Measurements from ENCODE around the gene LIN37. TPM values are rescaled to one million over a fixed set of nuclear protein-coding genes. Genes with fewer than 3 reads are reported as not detected.
A peak's percentile ranks its signal among the peaks of the same experiment; 100 is the strongest.

The LIN37 gene
- total and polyA plus RNA-seq, 9 of the 15 experiments (the other 6 are each of a cell fraction or from before 2014, with no cell fraction given): 1.2 to 12.5 (median 8.6) TPM

GRCh38 chr19:35773020-35773806, 24.8 kb downstream of the LIN37 start:
- TF ChIP-seq HNRNPLL (IDR thresholded peaks at IDR 0.05; ENCODE audit: low read depth, low read length, poor library complexity, severe bottlenecking): no peak
- no peak for TF ChIP-seq KDM2B (CRISPR knock-in tag; IDR thresholded peaks at IDR 0.05)
- TF ChIP-seq ZNF23 (CRISPR knock-in tag; IDR thresholded peaks at IDR 0.05): no peak
- TF ChIP-seq HDAC2 (IDR thresholded peaks at IDR 0.05): peak; percentile 59; the same call in 1 of the 2 replicates
- no peak for TF ChIP-seq PKNOX1 (IDR thresholded peaks at IDR 0.05)
- TF ChIP-seq ZNF766 (CRISPR knock-in tag; conservative IDR thresholded peaks at IDR 0.05): no peak
- no peak for TF ChIP-seq RFX7 (CRISPR knock-in tag; IDR thresholded peaks at IDR 0.05)
- no peak for TF ChIP-seq FOSL1 (tag; conservative IDR thresholded peaks at IDR 0.05)
- no peak for TF ChIP-seq ZNF589 (CRISPR knock-in tag; IDR thresholded peaks at IDR 0.05; ENCODE audit: low read depth)
- TF ChIP-seq, protein P1, sequence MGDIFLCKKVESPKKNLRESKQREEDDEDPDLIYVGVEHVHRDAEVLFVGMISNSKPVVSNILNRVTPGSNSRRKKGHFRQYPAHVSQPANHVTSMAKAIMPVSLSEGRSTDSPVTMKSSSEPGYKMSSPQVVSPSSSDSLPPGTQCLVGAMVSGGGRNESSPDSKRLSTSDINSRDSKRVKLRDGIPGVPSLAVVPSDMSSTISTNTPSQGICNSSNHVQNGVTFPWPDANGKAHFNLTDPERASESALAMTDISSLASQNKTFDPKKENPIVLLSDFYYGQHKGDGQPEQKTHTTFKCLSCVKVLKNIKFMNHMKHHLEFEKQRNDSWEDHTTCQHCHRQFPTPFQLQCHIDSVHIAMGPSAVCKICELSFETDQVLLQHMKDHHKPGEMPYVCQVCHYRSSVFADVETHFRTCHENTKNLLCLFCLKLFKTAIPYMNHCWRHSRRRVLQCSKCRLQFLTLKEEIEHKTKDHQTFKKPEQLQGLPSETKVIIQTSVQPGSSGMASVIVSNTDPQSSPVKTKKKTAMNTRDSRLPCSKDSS (IDR thresholded peaks at IDR 0.05; ENCODE audit: low read depth, partially characterized antibody): no peak
- TF ChIP-seq HDAC3 (IDR thresholded peaks at IDR 0.05; ENCODE audit: borderline replicate concordance, partially characterized antibody): no peak
- no peak for TF ChIP-seq ZNF239 (CRISPR knock-in tag; IDR thresholded peaks at IDR 0.05)
- TF ChIP-seq CHCHD3 (CRISPR knock-in tag; IDR thresholded peaks at IDR 0.05): no peak
- peak; percentile 89 to 93 for TF ChIP-seq KDM1A (IDR thresholded peaks at IDR 0.05)
- no peak for TF ChIP-seq STAT5A (IDR thresholded peaks at IDR 0.05; ENCODE audit: borderline replicate concordance, low read length)
- no peak for TF ChIP-seq CBFA2T3 (IDR thresholded peaks at IDR 0.05)
- no peak for TF ChIP-seq FUS (optimal IDR thresholded peaks at IDR 0.05; ENCODE audit: low read depth, low read length)
- TF ChIP-seq PCBP2 (IDR thresholded peaks at IDR 0.05; ENCODE audit: low read depth, low read length, poor library complexity, severe bottlenecking): no peak
- TF ChIP-seq RCOR1 (IDR thresholded peaks at IDR 0.05; ENCODE audit: borderline replicate concordance in 1 of 2, low read depth in 2 of 2, low read length in 2 of 2): peak in 1 of 2 experiments; percentile 42; a peak in 1 of 4 replicates
- TF ChIP-seq PHF21A (IDR thresholded peaks at IDR 0.05; ENCODE audit: borderline replicate concordance, low read depth): peak; percentile 81; the same call in 1 of the 2 replicates
- TF ChIP-seq CHD2 (IDR thresholded peaks at IDR 0.05; ENCODE audit: low read depth, low read length): no peak
- H3K79me2 ChIP-seq (ENCODE audit: control insufficient read depth, insufficient read depth, low read length): peaks cover 5% of the 10 kb centered on the region; the same call in 1 of the 3 replicates
- no peak overlapping the region for H3K4me2 ChIP-seq (ENCODE audit: insufficient read depth, low read length)
- H4K20me1 ChIP-seq (replicated peaks; ENCODE audit: control insufficient read depth, insufficient read depth, low read length): no peaks in the 10 kb centered on the region; the same call in 1 of the 2 replicates
- H3K9ac ChIP-seq (ENCODE audit: insufficient read depth in 1 of 2, low read depth in 2 of 2, low read length in 2 of 2): no peak overlapping the region
- intact Hi-C loops (cut with micrococcal nuclease): no loop called here
- H3K9me1 ChIP-seq (ENCODE audit: control insufficient read depth, insufficient read depth, low read length): peaks cover 3% of the 10 kb centered on the region
- peaks cover 10 to 25% of the 10 kb centered on the region in 2 experiments for H3K4me1 ChIP-seq (replicated peaks in 1 of 2; ENCODE audit: control insufficient read depth in 2 of 2, insufficient read depth in 2 of 2, low read length in 2 of 2)
- ChIA-PET CTCF (ENCODE audit: low intra/inter-chr PET ratio) (interaction anchor here (0.6 kb wide), 1 partner anchor 13 kb away, joined by 3 read pairs; no protein-coding TSS in a partner anchor), POLR2A (interaction anchor here (0.6 to 1.4 kb wide), 4 partner anchors 13 to 71 kb away, joined by 3 to 9 read pairs (median 4); partner anchors contain the start of gene HSPB6)
- no peak for DNase-seq (ENCODE audit: extremely low read depth in 1 of 4, low spot score in 3 of 4)
- no TSS peak for BruUV-seq (replicated peaks)
- 16% methylated on average over 9 of the region's 9 CpGs for WGBS (ENCODE audit: insufficient coverage, low coverage, missing lambda C conversion rate)
- FAIRE-seq: peak; percentile 23
- H3K4me3 ChIP-seq: no peak overlapping the region
- peaks cover 12% of the 10 kb centered on the region; the same call in 2 of the 3 replicates for H3K36me3 ChIP-seq (ENCODE audit: control insufficient read depth, insufficient read depth, low read length)
- in situ Hi-C loops (cut with MboI): no loop called here
- no peak for ATAC-seq
- no peaks in the 10 kb centered on the region for H3K9me3 ChIP-seq (replicated peaks; ENCODE audit: control insufficient read depth, insufficient read depth, low read depth, low read length)
- no peaks in the 10 kb centered on the region for H3K27me3 ChIP-seq (ENCODE audit: control insufficient read depth in 2 of 2, insufficient read depth in 2 of 2, low read length in 2 of 2)
- no peak overlapping the region for H3K27ac ChIP-seq (ENCODE audit: extremely low read depth, low read depth, low read length)
- no peak overlapping the region for H2AFZ ChIP-seq (ENCODE audit: low read depth, low read length)

Data from K562 (cell line).